D721Med (cell line): ENCODE results near the gene ATP8B2.

Source experiments
- DNase-seq: peaks from one replicate; pipeline ENCODE4 v3.0.0; 2011; ENCODE audit warnings: low spot score; ENCODE audit not compliant: insufficient read length
- FAIRE-seq: peaks from 2 replicates; lab custom pipeline; 2011; peaks lifted over from hg19 to GRCh38; lab: Jason Lieb, UNC
- TF ChIP-seq, protein P1 (sequence below): IDR thresholded peaks from 2 replicates; pipeline ENCODE4 v1.5.1; 2012; ENCODE audit warnings: mild to moderate bottlenecking, control low read depth; ENCODE audit not compliant: insufficient read depth; ENCODE audit errors: missing control alignments

ATP8B2 gene

DNA sequence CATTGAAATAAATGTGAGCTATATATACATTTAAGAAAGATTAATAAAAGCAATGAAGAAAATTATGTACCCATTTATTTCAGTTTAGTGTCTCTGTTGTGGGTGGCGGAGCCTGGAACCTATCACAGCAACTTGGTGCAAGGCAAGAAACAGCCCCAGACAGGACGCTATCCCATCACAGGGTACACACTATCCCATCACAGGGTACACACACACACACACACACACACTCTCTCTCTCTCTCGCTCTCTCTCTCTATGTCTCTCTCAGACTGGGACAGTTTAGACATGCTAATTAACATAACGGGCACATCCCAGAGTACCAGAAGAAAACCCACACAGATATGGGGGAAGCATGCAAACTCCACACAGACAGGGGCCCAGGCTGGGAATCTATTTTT lies 73.4 kb downstream of the ATP8B2 start:
- FAIRE-seq: no peak
- DNase-seq: no peak
- TF ChIP-seq, protein P1, sequence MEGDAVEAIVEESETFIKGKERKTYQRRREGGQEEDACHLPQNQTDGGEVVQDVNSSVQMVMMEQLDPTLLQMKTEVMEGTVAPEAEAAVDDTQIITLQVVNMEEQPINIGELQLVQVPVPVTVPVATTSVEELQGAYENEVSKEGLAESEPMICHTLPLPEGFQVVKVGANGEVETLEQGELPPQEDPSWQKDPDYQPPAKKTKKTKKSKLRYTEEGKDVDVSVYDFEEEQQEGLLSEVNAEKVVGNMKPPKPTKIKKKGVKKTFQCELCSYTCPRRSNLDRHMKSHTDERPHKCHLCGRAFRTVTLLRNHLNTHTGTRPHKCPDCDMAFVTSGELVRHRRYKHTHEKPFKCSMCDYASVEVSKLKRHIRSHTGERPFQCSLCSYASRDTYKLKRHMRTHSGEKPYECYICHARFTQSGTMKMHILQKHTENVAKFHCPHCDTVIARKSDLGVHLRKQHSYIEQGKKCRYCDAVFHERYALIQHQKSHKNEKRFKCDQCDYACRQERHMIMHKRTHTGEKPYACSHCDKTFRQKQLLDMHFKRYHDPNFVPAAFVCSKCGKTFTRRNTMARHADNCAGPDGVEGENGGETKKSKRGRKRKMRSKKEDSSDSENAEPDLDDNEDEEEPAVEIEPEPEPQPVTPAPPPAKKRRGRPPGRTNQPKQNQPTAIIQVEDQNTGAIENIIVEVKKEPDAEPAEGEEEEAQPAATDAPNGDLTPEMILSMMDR: no peak

DNA sequence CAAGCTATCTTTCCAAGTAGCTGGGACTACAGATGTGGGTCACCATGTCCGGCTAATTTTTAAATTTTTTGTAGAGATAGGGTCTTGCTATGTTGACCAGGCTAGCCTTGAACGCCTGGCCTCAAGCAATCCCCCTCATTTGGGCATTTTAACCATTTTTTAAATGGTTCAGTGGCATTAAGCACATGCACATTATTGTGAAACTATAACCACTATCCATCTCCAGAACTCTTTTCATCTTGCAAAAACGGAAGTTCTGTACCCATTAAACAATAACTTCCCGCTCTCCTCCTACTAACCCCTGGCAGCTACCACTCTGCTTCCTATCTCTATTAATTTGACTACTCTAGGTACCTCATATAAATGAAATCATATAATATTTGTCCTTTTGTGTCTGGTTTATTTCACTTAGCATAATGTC lies 75.1 kb downstream of the ATP8B2 start:
- TF ChIP-seq, protein P1: no peak
- DNase-seq: no peak
- no peak for FAIRE-seq
